Measurements from ENCODE around the gene AMN. TPM values are rescaled to one million over a fixed set of nuclear protein-coding genes. Genes with fewer than 3 reads are reported as not detected.

Gene AMN
- polyA plus RNA-seq, 1 donor from 2014 or later = 0.15 TPM

- no peak for TF ChIP-seq SMC3 (conservative IDR thresholded peaks at IDR 0.05; ENCODE audit: poor library complexity)
- Histone ChIP-seq H3K4me2 (ENCODE audit: low read length) (no peak overlapping the region), H3K79me2 (replicated peaks; ENCODE audit: insufficient read depth, low read length) (no peaks in the 10 kb centered on the region), H2AFZ (ENCODE audit: low read depth, low read length) (no peak overlapping the region), H3K27me3 (ENCODE audit: insufficient read depth, low read depth, low read length) (no peaks in the 10 kb centered on the region), H3F3A (ENCODE audit: insufficient read depth, low read length, poor library complexity, severe bottlenecking) (no peaks in the 10 kb centered on the region), H3K27ac (ENCODE audit: low read length) (no peak overlapping the region), H3K4me3 (ENCODE audit: low read length) (no peak overlapping the region), H4K20me1 (ENCODE audit: insufficient read depth) (no peaks in the 10 kb centered on the region), H3K36me3 (ENCODE audit: insufficient read depth, low read length) (no peaks in the 10 kb centered on the region), H3K9me3 (ENCODE audit: low read length) (no peaks in the 10 kb centered on the region), H3K9me2 (ENCODE audit: insufficient read depth, low read length) (no peaks in the 10 kb centered on the region), H3K9ac (ENCODE audit: low read length) (no peak overlapping the region)
Measured at GRCh38 chr14:102911991-102912761, 10.3 kb upstream of the AMN start.

DNA sequence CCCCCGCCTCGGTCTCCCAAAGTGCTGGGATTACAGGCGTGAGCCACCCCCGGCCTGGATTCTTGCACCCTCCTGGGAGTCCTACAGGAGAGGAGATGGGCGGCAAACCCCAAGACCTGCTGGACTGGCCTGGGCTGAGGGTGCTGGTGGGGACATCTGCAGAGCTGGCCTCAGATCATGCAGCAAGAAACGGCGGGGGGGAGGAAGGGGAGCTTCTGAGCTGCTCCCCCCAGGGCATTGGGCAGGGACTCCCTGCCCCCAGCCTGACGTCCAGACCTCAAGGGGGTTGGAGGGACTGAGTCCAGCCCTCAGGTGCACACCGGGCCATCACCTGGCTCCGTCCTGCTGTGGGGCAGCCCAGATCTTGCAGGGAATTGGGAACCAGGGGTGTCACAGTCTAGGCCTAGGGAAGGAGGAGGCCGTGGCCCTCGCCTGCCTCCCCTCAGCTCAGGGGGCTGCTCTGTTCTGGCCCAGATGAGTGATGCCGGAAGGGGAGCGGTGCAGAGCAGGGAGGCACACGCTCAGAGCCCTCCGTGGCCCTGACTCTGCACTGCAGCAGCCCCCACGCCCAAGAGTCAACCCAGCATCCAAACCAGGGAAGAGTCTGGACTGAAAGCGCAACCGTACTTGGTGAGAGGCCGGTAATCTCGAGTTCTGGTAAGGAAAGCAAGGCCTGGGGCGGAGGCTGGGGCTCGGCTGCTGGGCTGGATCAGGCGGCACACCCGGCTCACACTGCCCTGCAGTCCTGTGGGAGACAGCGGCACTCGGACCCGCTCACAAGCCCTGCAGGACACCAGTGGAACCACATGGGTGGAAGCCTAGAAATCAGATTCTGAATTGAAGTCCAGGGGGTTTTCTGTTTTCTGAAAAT is 8.9 kb upstream of the AMN start:
- Histone ChIP-seq H3K27ac (ENCODE audit: low read length) (no peak overlapping the region), H3K9ac (ENCODE audit: low read length) (no peak overlapping the region), H4K20me1 (ENCODE audit: insufficient read depth) (no peaks in the 10 kb centered on the region), H3K4me2 (ENCODE audit: low read length) (no peak overlapping the region), H3K4me3 (ENCODE audit: low read length) (no peak overlapping the region), H3K36me3 (ENCODE audit: insufficient read depth, low read length) (no peaks in the 10 kb centered on the region), H2AFZ (ENCODE audit: low read depth, low read length) (no peak overlapping the region), H3K9me3 (ENCODE audit: low read length) (no peaks in the 10 kb centered on the region), H3K79me2 (replicated peaks; ENCODE audit: insufficient read depth, low read length) (no peaks in the 10 kb centered on the region), H3F3A (ENCODE audit: insufficient read depth, low read length, poor library complexity, severe bottlenecking) (no peaks in the 10 kb centered on the region), H3K9me2 (ENCODE audit: insufficient read depth, low read length) (no peaks in the 10 kb centered on the region), H3K27me3 (ENCODE audit: insufficient read depth, low read depth, low read length) (no peaks in the 10 kb centered on the region)
- TF ChIP-seq POLR2AphosphoS5 (IDR thresholded peaks at IDR 0.05) = no peak
- TF ChIP-seq, protein P1, sequence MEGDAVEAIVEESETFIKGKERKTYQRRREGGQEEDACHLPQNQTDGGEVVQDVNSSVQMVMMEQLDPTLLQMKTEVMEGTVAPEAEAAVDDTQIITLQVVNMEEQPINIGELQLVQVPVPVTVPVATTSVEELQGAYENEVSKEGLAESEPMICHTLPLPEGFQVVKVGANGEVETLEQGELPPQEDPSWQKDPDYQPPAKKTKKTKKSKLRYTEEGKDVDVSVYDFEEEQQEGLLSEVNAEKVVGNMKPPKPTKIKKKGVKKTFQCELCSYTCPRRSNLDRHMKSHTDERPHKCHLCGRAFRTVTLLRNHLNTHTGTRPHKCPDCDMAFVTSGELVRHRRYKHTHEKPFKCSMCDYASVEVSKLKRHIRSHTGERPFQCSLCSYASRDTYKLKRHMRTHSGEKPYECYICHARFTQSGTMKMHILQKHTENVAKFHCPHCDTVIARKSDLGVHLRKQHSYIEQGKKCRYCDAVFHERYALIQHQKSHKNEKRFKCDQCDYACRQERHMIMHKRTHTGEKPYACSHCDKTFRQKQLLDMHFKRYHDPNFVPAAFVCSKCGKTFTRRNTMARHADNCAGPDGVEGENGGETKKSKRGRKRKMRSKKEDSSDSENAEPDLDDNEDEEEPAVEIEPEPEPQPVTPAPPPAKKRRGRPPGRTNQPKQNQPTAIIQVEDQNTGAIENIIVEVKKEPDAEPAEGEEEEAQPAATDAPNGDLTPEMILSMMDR (IDR thresholded peaks at IDR 0.05; ENCODE audit: poor library complexity, severe bottlenecking) = no peak
- TF ChIP-seq REST (IDR thresholded peaks at IDR 0.05; ENCODE audit: borderline replicate concordance) = no peak
- TF ChIP-seq TAF1 (IDR thresholded peaks at IDR 0.05; ENCODE audit: low read depth) = no peak
- no peak for TF ChIP-seq MXI1 (conservative IDR thresholded peaks at IDR 0.05; ENCODE audit: poor library complexity, severe bottlenecking)
- no peak for TF ChIP-seq EZH2 (IDR thresholded peaks at IDR 0.05; ENCODE audit: borderline replicate concordance, insufficient read depth, low read length, poor library complexity, severe bottlenecking)
- no peak for TF ChIP-seq RAD21 (conservative IDR thresholded peaks at IDR 0.05)
- TF ChIP-seq EP300 (conservative IDR thresholded peaks at IDR 0.05; ENCODE audit: poor library complexity, severe bottlenecking) = no peak
- TF ChIP-seq SMC3 (conservative IDR thresholded peaks at IDR 0.05; ENCODE audit: poor library complexity) = no peak
